ENCODE data around the gene LDLRAD4. TPM values are rescaled to one million over a fixed set of nuclear protein-coding genes. Genes with fewer than 3 reads are reported as not detected.

LDLRAD4 gene
- total and polyA plus RNA-seq, 2 experiments from 2014 or later = 0.73 to 1.9 TPM

DNA sequence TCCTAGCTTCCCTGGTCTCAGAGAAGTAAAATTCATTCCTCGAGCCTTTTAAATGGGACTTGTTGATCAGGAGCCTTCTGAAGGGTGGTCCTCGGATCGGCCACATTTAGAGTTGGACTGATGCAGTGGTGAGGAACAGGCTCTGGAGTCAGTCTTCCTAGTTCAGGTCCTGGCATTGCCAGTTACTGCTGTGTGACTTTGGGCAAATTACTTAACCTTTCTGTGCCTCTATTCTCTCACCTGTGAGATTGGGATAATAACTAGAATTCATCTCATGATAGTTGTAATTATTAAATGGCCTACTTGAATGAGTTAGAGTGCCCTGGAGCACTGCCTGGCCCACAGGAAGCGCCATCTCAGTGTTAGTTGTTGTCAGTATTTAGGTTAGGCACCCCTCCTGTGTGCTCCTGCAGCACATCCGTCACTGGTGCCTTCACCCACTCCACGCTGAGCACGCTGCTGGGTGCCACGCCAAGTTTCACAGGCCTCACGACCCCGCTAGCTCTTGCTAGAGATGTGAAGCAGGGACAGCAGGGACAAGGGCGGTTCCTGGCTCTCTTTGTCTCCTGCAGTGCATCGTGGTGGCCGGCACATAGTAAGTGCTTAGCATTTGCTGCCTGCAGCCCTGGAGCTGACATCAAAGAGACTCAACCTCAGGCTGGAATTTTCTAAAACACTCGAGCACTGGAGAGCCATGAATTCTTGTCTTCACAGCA lies 384.9 kb downstream of the LDLRAD4 start (continued):
- TF ChIP-seq, protein P1, sequence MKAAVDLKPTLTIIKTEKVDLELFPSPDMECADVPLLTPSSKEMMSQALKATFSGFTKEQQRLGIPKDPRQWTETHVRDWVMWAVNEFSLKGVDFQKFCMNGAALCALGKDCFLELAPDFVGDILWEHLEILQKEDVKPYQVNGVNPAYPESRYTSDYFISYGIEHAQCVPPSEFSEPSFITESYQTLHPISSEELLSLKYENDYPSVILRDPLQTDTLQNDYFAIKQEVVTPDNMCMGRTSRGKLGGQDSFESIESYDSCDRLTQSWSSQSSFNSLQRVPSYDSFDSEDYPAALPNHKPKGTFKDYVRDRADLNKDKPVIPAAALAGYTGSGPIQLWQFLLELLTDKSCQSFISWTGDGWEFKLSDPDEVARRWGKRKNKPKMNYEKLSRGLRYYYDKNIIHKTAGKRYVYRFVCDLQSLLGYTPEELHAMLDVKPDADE (IDR thresholded peaks at IDR 0.05) = no peak
- TF ChIP-seq, protein P2, sequence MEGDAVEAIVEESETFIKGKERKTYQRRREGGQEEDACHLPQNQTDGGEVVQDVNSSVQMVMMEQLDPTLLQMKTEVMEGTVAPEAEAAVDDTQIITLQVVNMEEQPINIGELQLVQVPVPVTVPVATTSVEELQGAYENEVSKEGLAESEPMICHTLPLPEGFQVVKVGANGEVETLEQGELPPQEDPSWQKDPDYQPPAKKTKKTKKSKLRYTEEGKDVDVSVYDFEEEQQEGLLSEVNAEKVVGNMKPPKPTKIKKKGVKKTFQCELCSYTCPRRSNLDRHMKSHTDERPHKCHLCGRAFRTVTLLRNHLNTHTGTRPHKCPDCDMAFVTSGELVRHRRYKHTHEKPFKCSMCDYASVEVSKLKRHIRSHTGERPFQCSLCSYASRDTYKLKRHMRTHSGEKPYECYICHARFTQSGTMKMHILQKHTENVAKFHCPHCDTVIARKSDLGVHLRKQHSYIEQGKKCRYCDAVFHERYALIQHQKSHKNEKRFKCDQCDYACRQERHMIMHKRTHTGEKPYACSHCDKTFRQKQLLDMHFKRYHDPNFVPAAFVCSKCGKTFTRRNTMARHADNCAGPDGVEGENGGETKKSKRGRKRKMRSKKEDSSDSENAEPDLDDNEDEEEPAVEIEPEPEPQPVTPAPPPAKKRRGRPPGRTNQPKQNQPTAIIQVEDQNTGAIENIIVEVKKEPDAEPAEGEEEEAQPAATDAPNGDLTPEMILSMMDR (conservative IDR thresholded peaks at IDR 0.05; ENCODE audit: low read depth in 2 of 2) = no peak
- TF ChIP-seq, protein P3, sequence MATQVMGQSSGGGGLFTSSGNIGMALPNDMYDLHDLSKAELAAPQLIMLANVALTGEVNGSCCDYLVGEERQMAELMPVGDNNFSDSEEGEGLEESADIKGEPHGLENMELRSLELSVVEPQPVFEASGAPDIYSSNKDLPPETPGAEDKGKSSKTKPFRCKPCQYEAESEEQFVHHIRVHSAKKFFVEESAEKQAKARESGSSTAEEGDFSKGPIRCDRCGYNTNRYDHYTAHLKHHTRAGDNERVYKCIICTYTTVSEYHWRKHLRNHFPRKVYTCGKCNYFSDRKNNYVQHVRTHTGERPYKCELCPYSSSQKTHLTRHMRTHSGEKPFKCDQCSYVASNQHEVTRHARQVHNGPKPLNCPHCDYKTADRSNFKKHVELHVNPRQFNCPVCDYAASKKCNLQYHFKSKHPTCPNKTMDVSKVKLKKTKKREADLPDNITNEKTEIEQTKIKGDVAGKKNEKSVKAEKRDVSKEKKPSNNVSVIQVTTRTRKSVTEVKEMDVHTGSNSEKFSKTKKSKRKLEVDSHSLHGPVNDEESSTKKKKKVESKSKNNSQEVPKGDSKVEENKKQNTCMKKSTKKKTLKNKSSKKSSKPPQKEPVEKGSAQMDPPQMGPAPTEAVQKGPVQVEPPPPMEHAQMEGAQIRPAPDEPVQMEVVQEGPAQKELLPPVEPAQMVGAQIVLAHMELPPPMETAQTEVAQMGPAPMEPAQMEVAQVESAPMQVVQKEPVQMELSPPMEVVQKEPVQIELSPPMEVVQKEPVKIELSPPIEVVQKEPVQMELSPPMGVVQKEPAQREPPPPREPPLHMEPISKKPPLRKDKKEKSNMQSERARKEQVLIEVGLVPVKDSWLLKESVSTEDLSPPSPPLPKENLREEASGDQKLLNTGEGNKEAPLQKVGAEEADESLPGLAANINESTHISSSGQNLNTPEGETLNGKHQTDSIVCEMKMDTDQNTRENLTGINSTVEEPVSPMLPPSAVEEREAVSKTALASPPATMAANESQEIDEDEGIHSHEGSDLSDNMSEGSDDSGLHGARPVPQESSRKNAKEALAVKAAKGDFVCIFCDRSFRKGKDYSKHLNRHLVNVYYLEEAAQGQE (IDR thresholded peaks at IDR 0.05; ENCODE audit: unreplicated experiment) = no peak
- TF ChIP-seq ZNF114 (CRISPR knock-in tag; IDR thresholded peaks at IDR 0.05) (no peak), JUNB (IDR thresholded peaks at IDR 0.05; ENCODE audit: unreplicated experiment) (no peak), CREB1 (CRISPR knock-in tag; IDR thresholded peaks at IDR 0.05; ENCODE audit: low read depth) (no peak), EZH2phosphoT487 (IDR thresholded peaks at IDR 0.05; ENCODE audit: unreplicated experiment) (no peak), NANOG (IDR thresholded peaks at IDR 0.05; ENCODE audit: borderline replicate concordance) (no peak)

DNA sequence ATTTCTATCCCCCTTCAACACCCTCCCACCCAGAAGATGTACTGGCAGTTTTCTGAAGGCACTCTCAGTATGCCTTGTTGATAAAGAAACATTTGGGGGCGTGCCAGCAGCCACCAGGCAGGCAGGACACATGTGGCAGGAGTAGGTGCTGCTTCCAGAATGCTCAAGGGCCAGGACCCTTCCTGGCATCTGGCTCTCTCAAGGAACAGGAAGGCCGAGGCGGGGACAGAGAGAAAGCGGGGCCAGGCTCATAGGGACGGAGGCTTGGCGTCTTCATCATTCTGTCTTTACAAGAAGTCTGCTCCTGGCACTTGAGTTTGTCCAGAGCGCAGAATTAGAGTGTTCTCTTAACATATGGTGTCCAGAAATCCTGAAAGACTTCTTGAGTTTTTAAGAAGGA lies 386.2 kb downstream of the LDLRAD4 start:
- no peak overlapping the region for H2AFZ ChIP-seq
- no peak for TF ChIP-seq EZH2phosphoT487 (IDR thresholded peaks at IDR 0.05; ENCODE audit: unreplicated experiment)
- TF ChIP-seq, protein P2 (conservative IDR thresholded peaks at IDR 0.05; ENCODE audit: low read depth in 2 of 2) = no peak
- no peak for TF ChIP-seq POLR2AphosphoS5 (IDR thresholded peaks at IDR 0.05; ENCODE audit: low read depth)
- no peak for TF ChIP-seq CREB1 (CRISPR knock-in tag; IDR thresholded peaks at IDR 0.05; ENCODE audit: low read depth)
- TF ChIP-seq EZH2 (IDR thresholded peaks at IDR 0.05; ENCODE audit: low read depth, unreplicated experiment) = no peak

More for the DNA sequence above, 386.2 kb downstream of the LDLRAD4 start:
- Histone ChIP-seq H3K9me2 (ENCODE audit: insufficient read depth) (no peaks in the 10 kb centered on the region; the same call in 1 of the 2 replicates), H3K36me3 (ENCODE audit: insufficient read depth) (no peaks in the 10 kb centered on the region), H4K20me1 (replicated peaks; ENCODE audit: insufficient read depth) (no peaks in the 10 kb centered on the region), H3K4me2 (no peak overlapping the region), H3K4me1 (ENCODE audit: insufficient read depth) (no peaks in the 10 kb centered on the region), H3F3A (replicated peaks; ENCODE audit: low read depth) (no peaks in the 10 kb centered on the region), H3K27me3 (ENCODE audit: insufficient read depth) (no peaks in the 10 kb centered on the region), H3K27ac (ENCODE audit: low read depth) (no peak overlapping the region), H3K79me2 (replicated peaks; ENCODE audit: insufficient read depth) (no peaks in the 10 kb centered on the region), H3K4me3 (no peak overlapping the region)
- Mint-ChIP-seq H3K27ac (no peak overlapping the region), H3K27me3 (ENCODE audit: insufficient read depth, low read depth, poor library complexity) (peaks cover 3% of the 10 kb centered on the region), H3K36me3 (ENCODE audit: low read depth) (no peaks in the 10 kb centered on the region), H3K9me3 (0 out of 3 replicates have a peak, but pooled peaks cover 4% of the 10 kb centered on the region), H3K4me3 (no peak overlapping the region), H3K4me1 (no peaks in the 10 kb centered on the region)
- ATAC-seq (no peak), DNase-seq (ENCODE audit: low spot score) (no peak)

Measured in GM23338 (cell line).